AG04449 (cell line): ENCODE measurements around the gene CPLANE1.
"Not testable (repeated sequence)": the region's sequence is repeated elsewhere in the genome, so short reads cannot be mapped to it uniquely, and the experiment has no call there.

Source experiments
- CTCF ChIA-PET: fragments of 350-600 bp; formaldehyde crosslinking; extraction: SDS; loops from one replicate; lab custom pipeline; 2021; ENCODE audit warnings: antibody characterized with exemption; lab: Yijun Ruan, JAX
- POLR2A ChIA-PET: fragments of 400-600, 350-600 bp; formaldehyde crosslinking; extraction: SDS; loops from one replicate; lab custom pipeline; 2020; ENCODE audit warnings: antibody characterized with exemption, inconsistent platforms; lab: Yijun Ruan, JAX
- DNase-seq: peaks from one replicate; pipeline ENCODE4 v3.0.0-alpha.2; 2010; ENCODE audit warnings: low read depth, low spot score
- H3K4me3 ChIP-seq: 2 replicates; pipeline ENCODE4 v1.5.1; 2011; ENCODE audit warnings: low read depth, mild to moderate bottlenecking, control low read depth, low read length
- TF ChIP-seq, protein P1 (sequence below): IDR thresholded peaks from one replicate; pipeline ENCODE4 v1.5.1; 2011; ENCODE audit warnings: mild to moderate bottlenecking, moderate library complexity, low read length, control low read depth, inconsistent platforms; ENCODE audit not compliant: insufficient read depth; ENCODE audit errors: missing control alignments

Gene CPLANE1

DNA sequence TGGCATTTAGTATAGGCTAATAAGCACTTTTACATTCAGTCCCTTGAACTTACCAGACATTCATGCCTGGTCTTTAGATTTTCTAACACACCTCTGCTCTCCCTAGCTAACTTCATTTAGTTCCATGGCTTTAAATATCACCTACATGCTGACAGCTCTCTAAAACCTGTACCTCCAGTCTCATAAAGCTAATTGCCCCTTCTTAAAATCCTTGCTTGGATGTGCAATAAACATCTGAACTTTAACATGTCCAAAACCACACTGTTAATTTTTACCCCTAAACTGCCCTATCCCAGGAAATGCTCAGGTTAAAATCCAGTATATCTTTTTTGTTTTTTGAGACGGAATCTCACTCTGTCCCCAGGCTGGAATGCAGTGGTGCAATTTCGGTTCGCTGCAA lies 139.8 kb downstream of the CPLANE1 start:
- DNase-seq, result no peak
- CTCF ChIA-PET, result no interaction called here
- TF ChIP-seq, protein P1, sequence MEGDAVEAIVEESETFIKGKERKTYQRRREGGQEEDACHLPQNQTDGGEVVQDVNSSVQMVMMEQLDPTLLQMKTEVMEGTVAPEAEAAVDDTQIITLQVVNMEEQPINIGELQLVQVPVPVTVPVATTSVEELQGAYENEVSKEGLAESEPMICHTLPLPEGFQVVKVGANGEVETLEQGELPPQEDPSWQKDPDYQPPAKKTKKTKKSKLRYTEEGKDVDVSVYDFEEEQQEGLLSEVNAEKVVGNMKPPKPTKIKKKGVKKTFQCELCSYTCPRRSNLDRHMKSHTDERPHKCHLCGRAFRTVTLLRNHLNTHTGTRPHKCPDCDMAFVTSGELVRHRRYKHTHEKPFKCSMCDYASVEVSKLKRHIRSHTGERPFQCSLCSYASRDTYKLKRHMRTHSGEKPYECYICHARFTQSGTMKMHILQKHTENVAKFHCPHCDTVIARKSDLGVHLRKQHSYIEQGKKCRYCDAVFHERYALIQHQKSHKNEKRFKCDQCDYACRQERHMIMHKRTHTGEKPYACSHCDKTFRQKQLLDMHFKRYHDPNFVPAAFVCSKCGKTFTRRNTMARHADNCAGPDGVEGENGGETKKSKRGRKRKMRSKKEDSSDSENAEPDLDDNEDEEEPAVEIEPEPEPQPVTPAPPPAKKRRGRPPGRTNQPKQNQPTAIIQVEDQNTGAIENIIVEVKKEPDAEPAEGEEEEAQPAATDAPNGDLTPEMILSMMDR, result no peak
- POLR2A ChIA-PET, result no interaction called here
- no peak overlapping the region for H3K4me3 ChIP-seq

DNA sequence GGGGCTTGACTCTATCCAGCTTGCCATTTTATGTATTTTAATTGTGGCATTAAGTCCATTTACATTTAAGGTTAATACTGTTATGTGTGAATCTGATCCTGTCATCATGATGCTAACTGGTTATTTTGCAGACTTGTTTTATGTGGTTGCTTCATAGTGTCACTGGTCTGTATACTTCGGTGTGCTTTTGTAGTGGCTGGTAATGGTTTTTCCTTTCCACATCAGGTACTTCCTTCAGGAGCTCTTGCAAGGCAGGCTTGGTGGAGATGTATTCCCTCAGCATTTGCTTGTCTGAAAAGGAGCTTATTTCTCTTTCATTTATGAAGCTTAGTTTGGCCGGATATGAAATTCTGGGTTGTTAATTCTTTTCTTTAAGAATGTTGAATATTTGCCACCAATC lies 145.9 kb downstream of the CPLANE1 start:
- POLR2A ChIA-PET, result no interaction called here
- DNase-seq, result no peak
- TF ChIP-seq, protein P1, result no peak
- H3K4me3 ChIP-seq, result no peak overlapping the region
- CTCF ChIA-PET, result no interaction called here

DNA sequence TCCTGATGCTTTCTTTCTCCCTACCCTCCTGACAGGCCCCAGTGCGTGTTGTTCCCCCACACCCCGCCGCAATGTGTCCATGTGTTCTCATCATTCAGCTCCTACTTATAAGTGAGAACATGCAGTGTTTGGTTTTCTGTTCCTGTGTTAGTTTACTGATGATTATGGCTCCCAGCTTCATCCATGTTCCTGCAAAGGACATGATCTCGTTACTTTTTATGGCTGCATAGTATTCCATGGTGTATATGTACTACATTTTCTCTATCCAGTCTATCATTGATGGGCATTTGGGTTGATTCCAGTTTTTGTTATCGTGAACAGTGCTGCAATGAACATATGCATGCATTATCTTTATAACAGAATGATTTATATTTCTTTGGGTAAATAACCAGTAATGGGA lies 149.9 kb downstream of the CPLANE1 start:
- POLR2A ChIA-PET, H3K4me3 ChIP-seq, DNase-seq, CTCF ChIA-PET: not testable (repeated sequence)

DNA sequence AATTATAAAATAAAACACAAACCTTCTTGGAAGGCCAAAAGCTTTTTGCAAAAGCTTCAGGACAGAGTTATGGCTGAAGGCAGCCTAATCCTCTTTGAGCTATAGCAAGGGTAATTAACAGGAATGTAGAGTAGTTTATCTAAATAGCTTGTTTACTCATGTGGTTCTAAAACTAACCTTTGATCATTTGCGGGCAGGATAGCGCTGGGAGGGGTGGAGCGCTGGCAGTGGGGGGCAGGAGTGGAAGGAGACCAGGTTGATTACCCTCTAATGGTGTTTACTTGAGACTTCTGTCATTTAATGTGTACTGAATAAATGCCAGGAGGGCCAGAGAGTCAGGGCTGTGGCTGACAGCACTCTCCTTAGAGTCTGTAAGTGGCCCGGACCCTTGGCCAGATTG lies 155.4 kb downstream of the CPLANE1 start:
- POLR2A ChIA-PET, CTCF ChIA-PET, DNase-seq, H3K4me3 ChIP-seq: not testable (repeated sequence)

DNA sequence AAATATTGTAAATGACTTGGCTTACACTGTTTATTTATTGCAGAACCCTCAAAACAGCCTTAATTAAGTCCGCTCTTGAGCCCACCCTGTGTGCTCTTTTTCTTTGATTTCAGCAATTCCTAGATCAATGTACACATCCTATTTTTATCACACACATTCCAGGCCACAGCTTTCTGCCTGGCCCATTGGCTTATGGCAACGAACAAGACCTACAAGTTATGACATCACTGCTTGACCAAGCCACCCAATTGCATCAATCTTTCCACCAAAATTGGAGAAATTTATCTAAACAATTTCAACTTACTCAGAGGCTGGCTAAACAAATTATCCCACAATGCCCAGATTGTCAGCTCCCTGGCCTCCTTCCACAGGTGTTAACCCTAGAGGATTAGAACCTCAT lies 158.4 kb downstream of the CPLANE1 start:
- no peak overlapping the region for H3K4me3 ChIP-seq
- ChIA-PET CTCF (no interaction called here), POLR2A (no interaction called here)
- DNase-seq, result no peak
- TF ChIP-seq, protein P1, result no peak

DNA sequence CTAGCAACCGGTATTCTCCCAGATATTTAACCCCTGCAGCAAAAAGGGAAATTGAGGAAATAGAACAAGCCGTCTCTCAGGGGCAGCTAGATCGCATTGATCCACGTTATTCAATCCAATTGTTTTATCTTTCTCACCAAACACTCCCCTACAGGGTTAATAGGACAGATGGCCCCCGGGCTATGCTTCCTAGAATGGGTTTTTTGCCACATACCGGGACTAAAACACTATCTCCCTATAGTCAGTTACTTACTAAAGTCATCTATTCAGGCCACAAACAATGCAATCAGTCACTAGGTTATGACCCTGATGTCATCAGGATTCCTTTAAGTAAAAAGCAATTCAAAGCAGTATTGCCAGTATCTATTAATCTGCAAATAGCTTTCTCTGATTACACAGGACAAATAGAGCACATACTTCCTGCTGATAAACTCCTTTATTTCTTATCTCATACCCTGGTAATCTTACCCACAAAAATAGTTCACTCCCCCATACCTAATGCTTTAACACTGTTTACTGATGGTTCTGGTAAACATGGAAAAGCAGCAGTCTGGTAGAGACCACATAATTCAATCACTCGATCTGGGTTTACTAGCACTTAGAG lies 159.0 kb downstream of the CPLANE1 start:
- TF ChIP-seq, protein P1, result no peak
- no peak overlapping the region for H3K4me3 ChIP-seq
- CTCF ChIA-PET, result interaction anchor here (1.3 kb wide), 1 partner anchor 13 kb away, joined by 3 read pairs; no protein-coding TSS in a partner anchor
- POLR2A ChIA-PET, result no interaction called here
- no peak for DNase-seq

DNA sequence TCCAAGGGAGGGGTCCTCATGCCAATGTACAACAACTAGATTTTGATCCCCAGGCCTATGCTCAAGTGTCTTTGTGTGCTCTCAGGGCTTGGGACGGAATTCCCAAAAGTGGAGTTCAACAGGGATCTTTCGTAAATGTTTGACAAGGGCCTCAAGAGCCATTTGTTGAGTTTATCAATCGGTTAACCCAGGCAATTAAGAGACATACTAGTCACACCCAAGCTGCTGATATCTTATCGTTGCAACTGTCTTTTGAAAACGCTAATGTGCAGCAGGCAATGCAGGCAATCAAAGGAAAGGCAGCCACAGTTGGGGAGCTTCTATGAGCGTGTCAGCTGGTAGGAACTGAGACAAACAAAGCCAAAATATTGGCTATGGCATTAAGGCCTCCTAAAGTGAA lies 161.2 kb downstream of the CPLANE1 start:
- TF ChIP-seq, protein P1, result no peak
- H3K4me3 ChIP-seq, result no peak overlapping the region
- DNase-seq, result no peak
- ChIA-PET CTCF (no interaction called here), POLR2A (no interaction called here)
